Effector memory CD8-positive, alpha-beta T cell (primary cell): ENCODE data around the gene RPS19.

Experiments used
- ATAC-seq: fragments of 150-1000 bp; cut with Tn5 transposase; replicated peaks from 2 replicates; pipeline ENCODE4 v1.10.0; 2021; ENCODE audit warnings: mild to moderate bottlenecking, moderate library complexity
- DNase-seq, 3 experiments: peaks; one replicate each; pipeline ENCODE4 v3.0.0; 2021
- H3K27ac Mint-ChIP-seq, 2 donors: one replicate each; pipeline ENCODE4 v1.8.0; 2022; ENCODE audit warnings: mild to moderate bottlenecking in 2 of 2, mixed read lengths in 2 of 2, moderate library complexity in 2 of 2
- H3K27me3 Mint-ChIP-seq, 2 donors: one replicate each; pipeline ENCODE4 v1.8.0; 2022; ENCODE audit warnings: mixed read lengths in 2 of 2
- H3K36me3 Mint-ChIP-seq: one replicate; pipeline ENCODE4 v1.8.0; 2022; ENCODE audit warnings: mild to moderate bottlenecking, moderate library complexity, mixed read lengths; ENCODE audit not compliant: insufficient read depth
- H3K4me1 Mint-ChIP-seq, 2 donors: one replicate each; pipeline ENCODE4 v1.8.0; 2022; ENCODE audit warnings: low read depth in 2 of 2, mixed read lengths in 2 of 2
- H3K4me3 Mint-ChIP-seq, 2 donors: one replicate each; pipeline ENCODE4 v1.8.0; 2022; ENCODE audit warnings: mild to moderate bottlenecking in 2 of 2, mixed read lengths in 2 of 2, moderate library complexity in 2 of 2
- H3K9me3 Mint-ChIP-seq, 2 donors: one replicate each; pipeline ENCODE4 v1.8.0; 2022; ENCODE audit warnings: mixed read lengths in 2 of 2

The RPS19 gene

GRCh38 chr19:41845051-41845590 lies 14.9 kb upstream of the RPS19 start:
- H3K4me1 Mint-ChIP-seq = no peaks in the 10 kb centered on the region

GRCh38 chr19:41847351-41848105 lies 12.5 kb upstream of the RPS19 start:
- Mint-ChIP-seq H3K4me3 (no peak overlapping the region), H3K36me3 (no peaks in the 10 kb centered on the region), H3K9me3 (no peaks in the 10 kb centered on the region), H3K4me1 (no peaks in the 10 kb centered on the region), H3K27me3 (peaks cover 5 to 37% of the 10 kb centered on the region in 2 donors), H3K27ac (no peak overlapping the region)
- DNase-seq (no peak), ATAC-seq (no peak)

More at GRCh38 chr19:41845051-41845590, 14.9 kb upstream of the RPS19 start:
- Mint-ChIP-seq H3K4me3 (no peak overlapping the region), H3K9me3 (no peaks in the 10 kb centered on the region), H3K27ac (no peak overlapping the region), H3K36me3 (no peaks in the 10 kb centered on the region), H3K27me3 (peaks cover 0 to 21% of the 10 kb centered on the region in 2 donors)
- ATAC-seq = no peak
- no peak for DNase-seq

- no peak overlapping the region for H3K4me3 Mint-ChIP-seq
Observed at GRCh38 chr19:41848666-41849065, 11.4 kb upstream of the RPS19 start.

GRCh38 chr19:41849067-41849466 lies 11.0 kb upstream of the RPS19 start:
- no peaks in the 10 kb centered on the region for H3K36me3 Mint-ChIP-seq
- ATAC-seq (no peak), DNase-seq (no peak)
- no peak overlapping the region for H3K4me3 Mint-ChIP-seq
- peaks cover 5 to 36% of the 10 kb centered on the region in 2 donors for H3K27me3 Mint-ChIP-seq
- no peaks in the 10 kb centered on the region for H3K9me3 Mint-ChIP-seq
- no peaks in the 10 kb centered on the region for H3K4me1 Mint-ChIP-seq
- peak overlapping the region in 1 of 2 donors; percentile 18 for H3K27ac Mint-ChIP-seq

More at GRCh38 chr19:41848666-41849065, 11.4 kb upstream of the RPS19 start:
- peaks cover 5 to 37% of the 10 kb centered on the region in 2 donors for H3K27me3 Mint-ChIP-seq
- H3K4me1 Mint-ChIP-seq = no peaks in the 10 kb centered on the region
- DNase-seq (no peak), ATAC-seq (no peak)
- no peak overlapping the region for H3K27ac Mint-ChIP-seq
- H3K36me3 Mint-ChIP-seq = no peaks in the 10 kb centered on the region
- no peaks in the 10 kb centered on the region for H3K9me3 Mint-ChIP-seq

- no peak for ATAC-seq
- Mint-ChIP-seq H3K4me1 (no peaks in the 10 kb centered on the region), H3K27me3 (peaks cover 16 to 44% of the 10 kb centered on the region in 2 donors)
Observed at GRCh38 chr19:41850381-41850780, 9.7 kb upstream of the RPS19 start.

GRCh38 chr19:41851456-41851855 lies 8.6 kb upstream of the RPS19 start:
- no peaks in the 10 kb centered on the region for H3K36me3 Mint-ChIP-seq
- H3K4me3 Mint-ChIP-seq = no peak overlapping the region
- no peaks in the 10 kb centered on the region for H3K9me3 Mint-ChIP-seq
- DNase-seq (no peak), ATAC-seq (no peak)
- peaks cover 16 to 44% of the 10 kb centered on the region in 2 donors for H3K27me3 Mint-ChIP-seq
- H3K4me1 Mint-ChIP-seq = no peaks in the 10 kb centered on the region
- H3K27ac Mint-ChIP-seq = no peak overlapping the region

More at GRCh38 chr19:41850381-41850780, 9.7 kb upstream of the RPS19 start:
- H3K27ac Mint-ChIP-seq = no peak overlapping the region
- H3K9me3 Mint-ChIP-seq = no peaks in the 10 kb centered on the region
- no peak overlapping the region for H3K4me3 Mint-ChIP-seq
- no peak for DNase-seq
- no peaks in the 10 kb centered on the region for H3K36me3 Mint-ChIP-seq

- Mint-ChIP-seq H3K36me3 (no peaks in the 10 kb centered on the region), H3K27ac (no peak overlapping the region), H3K27me3 (peaks cover 16 to 44% of the 10 kb centered on the region in 2 donors), H3K9me3 (no peaks in the 10 kb centered on the region), H3K4me1 (no peaks in the 10 kb centered on the region), H3K4me3 (no peak overlapping the region)
- DNase-seq = no peak
- no peak for ATAC-seq
Observed at GRCh38 chr19:41853344-41853743, 6.7 kb upstream of the RPS19 start.

GRCh38 chr19:41853768-41854167 lies 6.3 kb upstream of the RPS19 start:
- no peaks in the 10 kb centered on the region for H3K36me3 Mint-ChIP-seq
- H3K9me3 Mint-ChIP-seq = no peaks in the 10 kb centered on the region
- H3K27me3 Mint-ChIP-seq = peaks cover 16 to 41% of the 10 kb centered on the region in 2 donors
- no peak overlapping the region for H3K4me3 Mint-ChIP-seq
- no peak for DNase-seq
- H3K27ac Mint-ChIP-seq = no peak overlapping the region
- no peak for ATAC-seq
- no peaks in the 10 kb centered on the region for H3K4me1 Mint-ChIP-seq

GRCh38 chr19:41859213-41859617 lies 840 bp upstream of the RPS19 start:
- H3K36me3 Mint-ChIP-seq = peaks cover 47% of the 10 kb centered on the region
- H3K27ac Mint-ChIP-seq = peak overlapping the region; percentile 81 to 90
- H3K9me3 Mint-ChIP-seq = no peaks in the 10 kb centered on the region
- DNase-seq = no peak
- H3K27me3 Mint-ChIP-seq = peaks cover 10 to 11% of the 10 kb centered on the region in 2 donors
- H3K4me3 Mint-ChIP-seq = peak overlapping the region; percentile 81 to 89
- no peak for ATAC-seq
- H3K4me1 Mint-ChIP-seq = peaks cover 35 to 37% of the 10 kb centered on the region in 2 donors

- Mint-ChIP-seq H3K9me3 (no peaks in the 10 kb centered on the region), H3K27me3 (no peaks in the 10 kb centered on the region), H3K4me3 (peak overlapping the region; percentile 81 to 89), H3K27ac (peak overlapping the region; percentile 81 to 90), H3K4me1 (peaks cover 37 to 39% of the 10 kb centered on the region in 2 donors), H3K36me3 (peaks cover 61% of the 10 kb centered on the region)
- DNase-seq (peak in 1 of 3 experiments; percentile 35), ATAC-seq (no peak)
Observed at GRCh38 chr19:41860419-41861115, 512 bp downstream of the RPS19 start.

- H3K27ac Mint-ChIP-seq = peak overlapping the region; percentile 81 to 90
- H3K27me3 Mint-ChIP-seq = no peaks in the 10 kb centered on the region
- ATAC-seq (no peak), DNase-seq (no peak)
- H3K36me3 Mint-ChIP-seq = peaks cover 66% of the 10 kb centered on the region
- peaks cover 38 to 42% of the 10 kb centered on the region in 2 donors for H3K4me1 Mint-ChIP-seq
- H3K4me3 Mint-ChIP-seq = peak overlapping the region; percentile 81 to 89
- H3K9me3 Mint-ChIP-seq = no peaks in the 10 kb centered on the region
Observed at GRCh38 chr19:41861116-41861768, 1.2 kb downstream of the RPS19 start.

GRCh38 chr19:41861846-41862245 lies 1.8 kb downstream of the RPS19 start:
- H3K4me3 Mint-ChIP-seq = peak overlapping the region; percentile 81 to 89
- H3K4me1 Mint-ChIP-seq = peaks cover 40 to 45% of the 10 kb centered on the region in 2 donors
- ATAC-seq (no peak), DNase-seq (no peak)
- H3K27me3 Mint-ChIP-seq = no peaks in the 10 kb centered on the region
- peak overlapping the region; percentile 81 to 90 for H3K27ac Mint-ChIP-seq
- peaks cover 72% of the 10 kb centered on the region for H3K36me3 Mint-ChIP-seq
- H3K9me3 Mint-ChIP-seq = no peaks in the 10 kb centered on the region

GRCh38 chr19:41862445-41862986 lies 2.5 kb downstream of the RPS19 start:
- no peaks in the 10 kb centered on the region for H3K27me3 Mint-ChIP-seq
- peak overlapping the region; percentile 81 to 89 for H3K4me3 Mint-ChIP-seq
- ATAC-seq (no peak), DNase-seq (no peak)
- H3K9me3 Mint-ChIP-seq = no peaks in the 10 kb centered on the region
- peak overlapping the region in 1 of 2 donors; percentile 81 for H3K27ac Mint-ChIP-seq
- H3K4me1 Mint-ChIP-seq = peaks cover 40 to 45% of the 10 kb centered on the region in 2 donors
- H3K36me3 Mint-ChIP-seq = peaks cover 73% of the 10 kb centered on the region
